Hematopoietic multipotent progenitor cell treated with erythropoietin and hydrocortisone succinate and interleukin-3 and kit ligand, for 17 days (in vitro differentiated cells): ENCODE measurements around the gene THAP3.

Experiments used
- DNase-seq: peaks from one replicate; pipeline ENCODE4 v3.0.0-alpha.2; 2015; ENCODE audit warnings: low spot score

Gene THAP3

DNA sequence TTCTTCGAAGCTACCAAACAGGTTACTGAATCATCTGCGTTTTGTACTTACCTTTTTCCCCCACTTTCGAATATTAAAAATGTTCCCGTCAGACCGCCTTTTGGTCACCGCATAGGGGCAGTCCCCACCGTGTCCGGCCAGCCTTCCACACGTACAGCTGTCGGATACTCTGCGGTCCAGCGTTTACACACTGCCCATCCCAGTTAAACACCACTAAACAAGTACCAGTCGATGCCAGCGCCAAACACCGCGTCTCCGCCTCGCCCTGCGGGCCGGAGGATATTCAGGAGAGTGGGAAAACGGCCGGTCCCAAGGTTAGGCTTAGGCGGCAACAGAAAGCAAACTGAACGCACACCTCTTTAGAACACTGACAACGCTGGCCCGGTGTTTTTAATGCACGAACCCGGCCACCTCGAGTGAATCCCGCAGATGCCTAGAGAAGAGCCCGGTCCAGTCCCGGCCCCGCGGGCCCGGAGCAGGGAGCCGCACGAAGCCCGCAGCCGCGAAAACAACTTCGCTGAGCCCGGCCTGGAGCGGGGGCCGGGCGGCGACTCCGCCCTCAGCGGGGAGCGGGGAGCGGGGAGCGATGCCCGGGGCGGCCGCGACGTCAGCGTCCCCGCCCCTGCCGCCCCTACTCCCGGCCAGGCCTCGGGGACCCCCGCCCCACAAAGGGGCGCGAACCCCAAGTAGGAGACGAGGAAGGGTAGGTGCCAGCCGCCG, 11.9 kb upstream of the THAP3 start:
- no peak for DNase-seq

DNA sequence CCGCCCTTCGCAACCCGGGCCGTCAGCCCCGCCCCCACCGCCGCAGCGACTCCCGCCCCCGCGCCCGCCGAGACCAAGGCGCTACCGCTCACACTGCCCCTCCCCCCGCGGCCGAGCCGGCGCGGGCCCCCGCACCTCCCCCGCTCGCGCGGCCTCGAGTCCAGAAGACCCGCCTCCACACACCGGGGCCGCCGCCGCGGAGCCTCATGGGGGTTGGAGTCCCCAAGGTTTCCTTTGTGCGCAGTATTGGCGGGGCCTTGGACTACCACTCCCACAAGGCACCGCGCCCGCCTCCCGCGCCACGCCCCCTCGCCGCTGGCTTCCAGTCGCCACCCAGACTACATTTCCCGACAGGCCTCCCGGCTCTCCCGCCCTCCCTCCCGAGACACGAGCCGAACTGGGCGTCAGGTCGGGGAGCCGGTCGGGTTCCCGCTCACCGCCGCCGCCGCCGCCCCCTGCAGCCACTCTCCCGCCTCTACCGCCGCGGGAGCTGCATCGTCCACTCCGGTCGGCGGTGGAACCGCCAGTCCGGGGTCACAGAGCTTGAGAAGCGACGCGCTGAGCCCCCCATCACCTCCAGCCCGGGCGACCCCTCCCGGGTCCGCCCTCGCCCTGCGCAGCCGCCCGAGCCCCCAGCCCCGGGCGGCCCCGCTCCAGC, 11.2 kb upstream of the THAP3 start, which contains the start of gene PHF13:
PHF13 (plus strand) TSS at position 371 of the 658 bp plus-strand sequence. CDS start 336 bp downstream, outside the sequence.
- peak; percentile 99 for DNase-seq

DNA sequence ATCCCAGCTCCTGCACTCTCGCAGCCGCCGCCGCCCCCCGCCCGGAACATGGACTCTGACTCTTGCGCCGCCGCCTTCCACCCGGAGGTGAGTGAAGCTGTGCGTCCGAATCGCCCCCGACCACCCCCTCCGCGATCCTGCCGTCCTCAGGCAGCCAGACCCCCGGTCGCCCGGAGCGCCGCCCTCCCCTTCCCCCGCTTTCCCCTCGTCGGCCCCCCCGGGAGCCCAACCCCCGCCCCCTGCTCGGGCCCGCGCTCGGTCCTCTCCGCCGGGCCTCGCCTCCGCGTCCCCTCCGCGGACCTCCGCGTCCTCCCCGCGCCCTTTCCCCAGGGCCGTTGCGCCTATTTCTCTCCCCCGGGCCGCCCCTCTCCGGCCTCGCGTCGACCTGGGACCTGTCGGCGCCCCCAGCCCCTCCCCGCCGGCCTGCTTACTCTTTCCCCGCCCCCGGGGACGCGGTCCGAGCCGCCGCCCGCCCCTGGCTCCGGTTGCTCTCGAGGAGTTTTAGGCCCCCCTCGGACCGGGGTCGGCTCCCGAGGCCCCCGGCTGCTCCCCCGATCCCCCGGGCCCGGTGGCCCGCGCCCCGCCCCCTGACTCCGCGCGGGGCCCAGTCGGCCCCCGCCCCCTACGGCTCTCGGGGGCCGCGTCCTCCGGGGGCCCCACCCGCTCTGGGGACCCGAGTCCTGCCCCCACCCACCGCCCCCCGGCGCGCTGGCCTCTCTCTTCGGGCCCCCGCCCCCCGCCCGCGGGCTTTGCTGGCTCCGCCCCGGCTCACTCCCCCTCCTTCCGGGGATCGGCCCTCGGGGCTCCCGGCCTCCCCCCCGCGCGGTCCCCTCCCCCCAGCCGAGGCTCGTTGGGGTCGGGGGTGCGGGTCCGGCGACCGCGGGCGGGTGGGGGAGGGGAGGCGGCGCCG, 10.4 kb upstream of the THAP3 start:
- peak; percentile 58 for DNase-seq

DNA sequence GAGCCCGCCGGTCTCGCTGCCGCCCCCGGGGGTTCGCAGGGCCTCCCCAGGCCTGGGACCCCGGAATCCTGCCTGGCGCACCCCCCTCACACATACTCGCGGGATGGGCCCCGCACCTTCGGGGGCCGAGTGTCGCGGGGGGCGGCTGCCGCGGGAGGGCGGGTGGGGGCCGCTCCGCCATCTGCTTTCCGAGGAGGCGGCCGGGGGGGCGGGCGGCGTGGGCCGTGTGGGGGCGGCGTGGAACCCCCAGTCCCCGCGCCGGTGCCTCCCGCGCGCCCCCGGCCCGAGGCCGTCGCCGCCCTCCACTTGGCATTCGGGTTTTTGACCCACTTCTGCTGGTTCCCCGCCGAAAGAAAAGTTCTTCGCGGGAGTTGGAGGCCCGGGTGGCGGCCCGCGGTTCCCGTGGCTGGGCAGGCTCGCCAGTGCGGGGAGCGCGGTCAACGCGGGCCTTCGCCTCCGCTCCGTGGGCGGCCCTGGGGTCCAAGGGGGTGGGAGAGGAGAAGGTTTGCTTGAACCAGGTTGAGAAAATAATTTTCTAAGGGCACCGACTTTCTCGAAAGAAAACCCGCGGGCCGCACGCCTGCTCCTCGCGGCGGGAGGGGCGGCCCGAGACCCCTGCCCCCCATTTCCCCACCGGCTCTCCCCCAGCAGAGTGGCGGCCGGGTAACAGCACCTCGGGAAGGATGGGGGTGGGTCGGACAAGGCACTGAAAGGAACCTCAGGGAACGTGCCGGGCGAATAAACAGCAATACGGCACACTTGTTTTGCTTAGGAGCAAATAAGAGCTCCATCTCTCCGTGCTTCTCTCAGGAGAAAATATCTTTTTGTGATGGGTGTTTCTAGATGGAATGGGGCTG, 9.5 kb upstream of the THAP3 start:
- DNase-seq, result no peak

DNA sequence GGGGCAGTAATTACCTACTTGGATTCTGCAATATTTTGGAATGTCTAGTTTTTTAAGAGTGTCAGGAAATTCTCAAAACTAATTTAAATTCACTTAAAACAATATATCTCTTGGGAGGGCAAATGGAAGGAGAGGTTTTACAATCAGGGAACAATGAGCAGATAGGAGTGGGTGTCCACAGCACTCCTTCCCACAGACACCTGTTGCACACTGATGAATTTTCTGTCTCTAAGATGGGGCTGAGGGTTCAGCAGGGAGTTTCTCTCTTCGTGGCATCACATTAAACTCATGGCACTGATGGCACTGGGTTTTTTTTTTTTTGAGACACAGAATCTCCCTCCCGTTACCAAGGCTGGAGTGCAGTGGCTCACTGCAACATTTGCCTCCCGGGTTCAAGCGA, 5.6 kb upstream of the THAP3 start:
- DNase-seq, result no peak

DNA sequence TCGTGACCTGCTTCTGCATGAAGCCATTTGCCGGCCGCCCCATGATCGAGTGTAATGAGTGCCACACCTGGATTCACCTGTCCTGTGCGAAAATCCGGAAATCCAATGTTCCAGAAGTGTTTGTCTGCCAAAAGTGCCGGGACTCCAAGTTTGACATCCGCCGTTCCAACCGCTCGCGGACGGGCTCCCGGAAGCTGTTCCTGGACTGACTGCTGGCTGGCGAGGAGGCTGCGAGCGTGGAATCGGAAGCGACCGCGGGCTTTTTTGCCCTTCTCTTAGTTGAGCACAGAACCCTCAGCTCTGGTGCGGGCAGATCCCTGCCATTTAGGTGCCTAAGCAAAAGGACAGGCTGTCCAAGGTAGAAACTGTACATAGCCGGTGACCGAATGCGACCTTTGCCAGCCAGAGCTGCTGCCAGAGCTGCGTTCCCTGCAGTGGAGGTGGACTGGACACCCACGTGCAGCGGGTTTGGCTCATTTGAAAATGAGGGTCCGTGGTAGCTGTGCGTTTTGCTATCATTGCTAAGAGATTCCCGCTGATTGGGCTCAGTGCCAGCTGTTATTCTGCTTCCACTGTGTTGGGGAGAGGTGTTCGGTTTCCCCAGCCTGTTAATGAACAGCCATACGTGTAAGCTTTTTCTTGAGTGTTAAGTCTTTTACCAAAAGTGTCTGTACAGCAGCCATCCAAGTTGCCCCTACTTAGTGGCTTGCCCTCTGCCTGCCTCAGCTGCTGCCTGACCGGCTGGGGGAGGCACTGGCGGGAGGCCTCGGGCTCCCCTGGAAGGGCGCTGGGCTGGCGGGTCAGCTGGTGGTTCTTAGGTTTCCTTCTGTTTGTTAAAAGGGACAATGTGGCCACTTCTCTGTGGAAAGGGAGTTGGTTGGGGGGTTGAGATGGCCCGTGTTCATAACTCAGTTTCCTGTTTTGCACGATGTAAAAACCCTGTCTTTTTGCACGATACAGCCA, 3.0 kb upstream of the THAP3 start:
- no peak for DNase-seq

DNA sequence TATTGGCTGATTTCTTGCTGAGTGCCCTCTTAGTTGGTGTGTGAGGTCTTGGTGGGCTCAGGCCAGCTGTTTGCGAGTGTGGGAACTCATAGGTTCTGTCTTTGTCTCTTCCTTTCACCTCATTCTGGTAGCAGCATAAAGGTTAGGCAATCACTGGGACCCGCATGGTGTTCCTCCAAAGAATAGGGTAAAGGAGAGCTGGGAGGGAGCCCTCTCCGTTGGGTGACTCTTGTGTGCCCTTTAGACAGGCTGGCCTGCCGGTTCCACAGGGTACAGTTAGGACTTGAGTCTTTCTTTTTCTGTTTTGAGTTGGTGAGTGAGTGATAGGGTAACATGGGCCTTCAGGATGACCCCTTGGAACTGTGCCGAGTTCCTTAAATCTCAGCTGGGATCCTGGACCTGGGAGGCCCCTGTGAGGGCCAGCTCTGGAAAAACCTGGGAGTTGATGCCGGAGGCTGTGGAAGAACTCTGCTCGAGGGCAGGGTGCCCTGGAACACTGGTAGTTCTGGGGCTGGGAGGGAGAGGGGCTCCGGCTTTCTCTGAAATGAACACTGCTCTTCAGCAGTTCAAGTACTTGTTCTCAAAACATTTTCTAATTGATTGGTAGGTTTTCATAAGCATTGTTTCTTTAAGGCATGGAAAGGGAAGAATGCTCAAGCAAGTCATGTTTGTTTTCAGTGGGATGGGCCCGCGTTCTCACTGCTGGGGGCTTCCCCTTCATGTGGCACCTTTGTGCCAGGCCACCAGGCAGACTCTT, 2.1 kb upstream of the THAP3 start:
- no peak for DNase-seq

DNA sequence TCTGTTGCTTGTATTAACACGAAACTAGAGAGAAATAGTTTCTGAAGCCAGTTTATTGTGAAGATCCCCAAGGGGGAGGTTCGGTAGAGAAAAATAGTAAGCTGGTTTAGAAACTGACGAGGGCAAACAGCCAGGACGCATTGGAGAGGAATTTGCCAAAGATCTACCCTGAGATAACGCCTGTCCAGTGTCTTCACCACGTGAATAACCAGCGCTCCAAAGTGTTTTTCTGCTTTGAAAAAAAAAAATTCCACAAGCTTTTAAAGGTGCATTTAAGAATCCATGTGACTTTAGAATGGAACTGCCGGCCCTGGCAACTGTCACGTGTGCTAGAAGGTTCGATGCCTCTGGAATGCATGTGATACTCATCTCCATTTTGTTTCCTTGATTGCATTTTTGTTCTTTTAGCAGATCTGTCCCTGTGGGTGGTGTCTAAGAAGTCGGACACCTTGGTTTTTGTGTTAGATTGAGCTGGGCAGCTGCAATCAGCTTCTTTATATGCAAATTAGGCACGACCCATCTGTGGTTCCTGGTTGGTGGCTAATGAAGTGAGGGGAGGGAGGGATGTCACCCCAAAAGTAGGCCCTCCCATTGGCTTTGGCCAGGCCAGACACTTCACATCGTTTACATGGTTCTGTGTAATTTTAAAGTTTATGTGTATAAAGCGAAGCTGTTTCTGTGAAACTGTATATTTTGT, 1.3 kb upstream of the THAP3 start:
- DNase-seq, result no peak

DNA sequence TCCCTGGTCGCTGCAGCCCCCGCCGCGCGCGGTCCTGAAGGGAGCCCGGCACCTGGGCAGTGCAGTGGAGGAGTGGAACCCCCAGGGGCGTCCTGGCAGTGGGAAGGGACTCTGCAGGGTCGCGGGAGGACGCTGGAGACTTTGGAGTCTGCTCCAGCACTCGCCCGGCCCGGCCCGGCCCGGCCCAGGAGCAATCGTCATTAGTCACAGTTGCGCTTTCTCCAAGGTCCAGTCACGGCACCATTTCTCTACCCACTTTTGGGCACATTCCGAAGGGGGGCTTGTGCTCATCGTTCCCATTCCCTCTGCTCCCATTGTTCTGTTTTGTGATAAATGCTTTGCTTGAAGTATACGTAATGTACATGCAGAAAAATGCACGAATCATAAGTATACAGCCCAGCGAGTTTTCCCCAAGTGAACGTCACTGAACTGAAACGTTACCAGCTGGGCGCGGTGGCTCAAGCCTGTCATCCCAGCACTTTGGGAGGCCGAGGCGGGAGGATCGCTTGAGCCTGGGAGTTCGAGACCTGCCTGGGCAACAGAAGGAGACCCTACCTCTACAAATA, 999 bp downstream of the THAP3 start:
- peak; percentile 44 for DNase-seq

DNA sequence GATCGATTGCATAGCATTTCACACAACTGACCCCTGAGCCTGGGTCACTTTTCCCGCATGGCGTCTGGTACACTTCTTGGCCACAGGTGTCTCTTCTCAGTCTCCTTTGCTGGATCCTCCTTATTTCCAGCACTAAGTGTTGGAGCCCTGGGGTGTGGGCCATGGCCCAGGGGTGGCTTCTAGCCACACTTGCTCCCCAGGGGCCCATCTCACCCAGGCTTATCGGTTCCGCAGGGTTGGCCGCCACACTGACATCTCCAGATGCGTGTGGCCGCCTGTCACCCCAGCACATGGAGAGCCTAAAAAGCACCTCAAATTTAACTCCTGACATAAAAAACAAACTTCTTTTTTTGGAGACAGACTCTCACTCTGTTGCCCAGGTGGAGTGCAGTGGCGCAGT, 2.4 kb downstream of the THAP3 start:
- DNase-seq, result no peak

DNA sequence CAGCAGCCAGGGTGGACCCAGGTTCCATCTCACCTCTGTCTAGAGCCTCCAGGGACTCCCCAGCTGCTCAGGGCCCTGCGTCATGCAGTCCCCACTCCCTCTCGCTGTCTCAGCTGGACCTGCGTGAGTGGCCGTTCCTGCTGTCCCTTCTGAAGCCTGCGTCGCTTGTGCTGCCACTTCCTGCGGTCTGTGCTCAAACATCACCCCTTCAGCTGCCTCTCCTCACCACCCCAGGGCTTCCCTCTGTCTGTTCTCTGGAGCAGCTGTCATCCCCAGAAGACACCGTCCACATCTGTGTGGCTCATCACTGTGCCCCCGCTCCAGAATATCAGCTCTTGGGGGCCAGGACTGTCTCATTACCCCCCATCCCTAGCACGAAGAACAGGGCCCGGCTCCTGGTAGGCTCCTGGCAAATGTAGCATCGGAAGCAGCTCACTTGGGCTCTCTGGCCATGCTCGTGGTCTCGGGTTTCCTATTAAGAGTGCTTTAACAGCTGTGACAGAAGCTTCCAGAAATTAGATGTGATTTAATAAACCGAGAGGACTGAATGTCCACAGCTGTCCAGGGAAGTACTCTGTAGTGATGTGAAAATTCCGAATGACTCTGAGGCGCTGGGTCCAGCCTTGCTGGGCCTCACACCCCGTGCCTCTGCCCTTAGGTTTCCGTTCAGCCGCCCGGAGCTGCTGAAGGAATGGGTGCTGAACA, 3.3 kb downstream of the THAP3 start:
- no peak for DNase-seq

DNA sequence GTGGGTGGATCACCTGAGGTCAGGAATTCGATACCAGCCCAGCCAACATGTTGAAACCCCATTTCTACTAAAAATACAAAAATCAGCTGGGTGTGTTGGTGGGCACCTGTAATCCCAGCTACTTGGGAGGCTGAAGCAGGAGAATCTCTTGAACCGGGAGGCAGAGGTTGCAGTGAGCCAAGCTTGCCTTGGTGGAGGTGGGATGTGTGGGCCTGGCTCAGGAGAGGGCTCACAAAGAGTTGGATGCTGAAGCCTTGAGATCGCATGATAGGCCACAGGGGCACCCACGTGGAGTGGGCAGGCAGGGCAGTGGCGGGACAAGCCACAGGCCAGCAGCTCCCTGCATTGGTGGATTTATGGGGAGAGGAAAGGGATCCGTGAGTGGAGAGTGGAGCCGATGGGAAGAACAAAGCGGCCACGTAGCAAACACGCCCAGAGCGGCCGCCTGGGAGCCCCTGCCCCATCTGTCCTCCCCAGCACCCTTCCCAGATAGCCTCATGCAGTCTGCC, 4.4 kb downstream of the THAP3 start:
- DNase-seq, result no peak

DNA sequence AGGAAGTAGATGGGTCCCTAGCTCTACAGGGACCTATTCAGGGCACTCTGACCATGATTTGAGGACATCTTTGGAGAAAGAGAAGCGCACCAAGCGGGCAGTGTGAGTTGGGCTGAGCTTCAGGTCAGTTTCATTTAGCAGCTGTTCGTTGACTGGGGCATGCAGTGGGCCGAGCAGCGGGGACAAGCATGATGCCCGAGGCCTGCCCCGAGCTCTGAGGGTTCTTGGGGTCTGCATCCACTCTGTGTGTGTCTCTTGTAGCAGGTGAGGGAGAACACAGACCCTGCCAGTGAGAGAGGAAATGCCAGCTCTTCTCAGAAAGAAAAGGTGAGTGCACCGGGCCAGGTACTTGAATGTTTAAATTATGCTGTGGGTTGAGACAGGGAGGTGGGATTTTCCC, 5.4 kb downstream of the THAP3 start:
- DNase-seq, result no peak

DNA sequence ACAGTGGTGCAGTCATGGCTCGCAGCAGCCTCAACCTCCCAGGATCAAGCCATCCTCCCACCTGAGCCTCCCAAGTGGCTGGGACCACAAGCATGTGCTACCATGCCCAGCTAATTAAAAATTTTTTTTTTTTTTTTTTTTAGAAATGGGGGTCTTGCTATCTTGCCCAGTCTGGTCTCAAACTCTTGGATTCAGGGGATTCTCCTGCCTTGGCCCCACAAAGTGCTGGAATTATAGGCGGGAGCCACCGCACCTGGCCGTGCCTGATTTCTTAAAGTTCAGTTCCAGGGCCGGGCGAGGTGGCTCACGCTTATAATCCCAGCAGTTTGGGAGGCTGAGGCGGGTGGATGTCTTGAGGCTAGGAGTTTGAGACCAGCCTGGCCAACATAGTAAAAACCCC, 6.4 kb downstream of the THAP3 start:
- DNase-seq, result no peak

DNA sequence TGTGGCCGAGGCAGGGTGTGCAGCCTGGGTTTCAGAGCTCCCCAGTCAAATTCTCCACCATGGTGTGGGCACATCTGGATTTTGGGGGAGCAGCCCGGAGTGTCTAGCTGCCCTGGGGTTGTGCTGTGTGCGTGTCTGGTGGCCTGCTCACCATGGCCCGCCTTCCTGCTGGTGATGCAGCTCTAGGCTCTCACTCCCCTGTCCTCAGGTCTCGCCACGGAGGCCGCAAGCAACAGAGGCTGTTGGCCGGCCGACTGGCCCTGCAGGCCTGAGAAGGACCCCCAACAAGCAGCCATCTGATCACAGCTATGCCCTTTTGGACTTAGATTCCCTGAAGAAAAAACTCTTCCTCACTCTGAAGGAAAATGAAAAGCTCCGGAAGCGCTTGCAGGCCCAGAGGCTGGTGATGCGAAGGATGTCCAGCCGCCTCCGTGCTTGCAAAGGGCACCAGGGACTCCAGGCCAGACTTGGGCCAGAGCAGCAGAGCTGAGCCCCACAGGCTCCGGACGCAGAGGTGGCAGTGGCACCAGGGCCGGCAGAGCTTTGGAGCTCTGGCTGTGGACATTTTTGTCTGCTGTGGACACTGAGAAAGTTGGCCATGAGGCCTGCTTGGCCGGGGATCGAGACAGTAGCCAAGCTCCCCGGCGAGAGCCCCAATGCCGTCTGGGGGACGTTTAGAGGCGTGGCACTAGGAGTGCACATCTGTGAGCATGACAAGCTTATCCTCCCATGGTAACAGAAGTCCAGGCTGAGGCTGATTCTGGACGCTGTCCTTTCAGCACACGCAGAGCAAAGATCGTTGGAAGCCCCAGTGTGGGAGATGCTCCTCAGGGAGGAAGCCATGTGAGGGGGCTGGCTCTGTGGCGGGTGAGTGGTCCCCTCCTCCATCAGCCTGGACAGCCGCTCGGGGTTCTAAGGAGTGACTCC, 8.2 kb downstream of the THAP3 start:
- DNase-seq, result no peak

DNA sequence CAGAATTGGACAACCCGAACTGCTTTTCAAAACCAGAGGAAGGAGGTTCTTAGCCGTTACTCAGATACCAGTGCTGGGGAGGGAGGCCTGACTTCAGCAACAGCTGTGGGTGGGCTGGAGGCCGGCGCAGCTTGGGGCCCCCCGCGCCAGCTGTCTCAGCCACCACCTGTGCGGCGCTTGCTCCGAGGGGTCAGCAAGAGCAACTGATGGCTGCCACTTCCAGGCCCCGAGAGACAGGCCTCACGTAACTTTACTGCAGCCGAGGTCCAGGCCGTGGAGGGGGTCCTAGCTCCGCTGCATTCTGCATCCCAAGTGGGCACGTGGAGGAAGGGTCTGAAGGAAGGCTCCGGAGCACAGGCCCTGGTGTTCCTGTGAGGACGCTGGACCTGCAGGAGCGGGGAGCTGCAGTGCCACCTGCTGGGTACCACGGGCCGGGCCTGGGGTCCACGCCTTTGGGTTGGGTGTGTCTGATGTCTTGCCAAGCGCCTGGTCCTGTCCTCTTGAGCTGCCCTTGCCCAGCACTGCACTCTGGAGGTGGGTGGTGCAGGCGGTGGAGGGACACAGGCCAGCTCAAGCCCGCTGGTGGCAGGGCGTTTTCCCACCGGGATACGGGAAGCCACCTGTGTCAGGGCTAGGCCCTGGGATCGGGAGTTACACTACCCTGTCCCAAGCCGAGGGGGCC, 9.8 kb downstream of the THAP3 start:
- peak; percentile 77 for DNase-seq
